HG03103 (cell line): ENCODE results near the gene GTPBP10.
"Not testable (repeated sequence)": the region's sequence is repeated elsewhere in the genome, so short reads cannot be mapped to it uniquely, and the experiment has no call there.

Experiments
- ATAC-seq: cut with Tn5 transposase; IDR thresholded peaks from one replicate; pipeline ENCODE4 v1.9.1; 2021; ENCODE audit warnings: low read depth; ENCODE audit not compliant: unreplicated experiment

Gene GTPBP10

GRCh38 chr7:90346336-90347125 is at the start of gene GTPBP10:
TSS of gene GTPBP10 (plus strand) at chr7:90346716. CDS start at chr7:90346742, 26 bp downstream.
- peak; percentile 94 for ATAC-seq

- peak; percentile 97 for ATAC-seq
These were observed 48.1 kb upstream of the GTPBP10 start for GRCh38 chr7:90298145-90299038.

GRCh38 chr7:90303241-90303640 is 43.3 kb upstream of the GTPBP10 start:
- ATAC-seq = no peak

GRCh38 chr7:90309872-90310271 is 36.6 kb upstream of the GTPBP10 start:
- ATAC-seq = no peak

GRCh38 chr7:90311175-90311574 is 35.3 kb upstream of the GTPBP10 start:
- no peak for ATAC-seq

GRCh38 chr7:90312745-90313144 is 33.8 kb upstream of the GTPBP10 start:
- peak; percentile 56 for ATAC-seq

- ATAC-seq = no peak
These were observed 32.6 kb upstream of the GTPBP10 start for GRCh38 chr7:90313907-90314306.

GRCh38 chr7:90320014-90320413 is 26.5 kb upstream of the GTPBP10 start:
- ATAC-seq = no peak

- ATAC-seq = no peak
These were observed 26.1 kb upstream of the GTPBP10 start for GRCh38 chr7:90320418-90320800.

- no peak for ATAC-seq
These were observed 25.6 kb upstream of the GTPBP10 start, which contains the start of gene FAM237B for GRCh38 chr7:90320801-90321494. TSS of gene FAM237B (minus strand) at chr7:90321304. CDS start at chr7:90319748, 1,556 bp downstream.

GRCh38 chr7:90322837-90323236 is 23.7 kb upstream of the GTPBP10 start:
- no peak for ATAC-seq

- no peak for ATAC-seq
These were observed 20.0 kb upstream of the GTPBP10 start for GRCh38 chr7:90326500-90326899.

- ATAC-seq = no peak
These were observed 12.2 kb upstream of the GTPBP10 start for GRCh38 chr7:90334193-90334843.

- ATAC-seq = not testable (repeated sequence)
These were observed 11.6 kb upstream of the GTPBP10 start for GRCh38 chr7:90334926-90335325.

GRCh38 chr7:90337106-90337505 is 9.4 kb upstream of the GTPBP10 start:
- ATAC-seq = no peak

- ATAC-seq = no peak
These were observed 1.5 kb upstream of the GTPBP10 start for GRCh38 chr7:90345016-90345415.

GRCh38 chr7:90345595-90346335 is 751 bp upstream of the GTPBP10 start:
- peak; percentile 7 for ATAC-seq

- ATAC-seq = no peak
These were observed 1.2 kb downstream of the GTPBP10 start for GRCh38 chr7:90347759-90348158.

GRCh38 chr7:90349305-90349704 is 2.8 kb downstream of the GTPBP10 start:
- no peak for ATAC-seq

- ATAC-seq = not testable (repeated sequence)
These were observed 3.5 kb downstream of the GTPBP10 start for GRCh38 chr7:90350032-90350431.
